BLaER1 (cell line): ENCODE measurements around the gene ADCK2.
"Not testable (repeated sequence)": the region's sequence is repeated elsewhere in the genome, so short reads cannot be mapped to it uniquely, and the experiment has no call there.

Source experiments
- H3K27ac ChIP-seq: shearing (Covaris generic); formaldehyde crosslinking; 2 replicates; pipeline ENCODE4 v1.8.1; 2022
- H3K27me3 ChIP-seq: shearing (Covaris generic); formaldehyde crosslinking; 2 replicates; pipeline ENCODE4 v1.8.1; 2022
- H3K36me3 ChIP-seq: shearing (Covaris generic); formaldehyde crosslinking; 2 replicates; pipeline ENCODE4 v1.8.1; 2022
- H3K4me1 ChIP-seq: shearing (Covaris generic); formaldehyde crosslinking; 2 replicates; pipeline ENCODE4 v1.8.1; 2022
- H3K4me2 ChIP-seq: shearing (Covaris generic); formaldehyde crosslinking; 2 replicates; pipeline ENCODE4 v1.8.1; 2022
- H3K4me3 ChIP-seq: shearing (Covaris generic); formaldehyde crosslinking; 2 replicates; pipeline ENCODE4 v1.8.1; 2022
- H3K9ac ChIP-seq: shearing (Covaris generic); formaldehyde crosslinking; 2 replicates; pipeline ENCODE4 v1.8.1; 2022
- H3K9me3 ChIP-seq: shearing (Covaris generic); formaldehyde crosslinking; 2 replicates; pipeline ENCODE4 v1.8.1; 2022
- H4K20me1 ChIP-seq: shearing (Covaris generic); formaldehyde crosslinking; 2 replicates; pipeline ENCODE4 v1.8.1; 2022
- Cebpa-rat ChIP-seq: shearing (Covaris generic); IDR thresholded peaks from 2 replicates; pipeline ENCODE4 v1.8.1; 2022

Gene ADCK2

DNA sequence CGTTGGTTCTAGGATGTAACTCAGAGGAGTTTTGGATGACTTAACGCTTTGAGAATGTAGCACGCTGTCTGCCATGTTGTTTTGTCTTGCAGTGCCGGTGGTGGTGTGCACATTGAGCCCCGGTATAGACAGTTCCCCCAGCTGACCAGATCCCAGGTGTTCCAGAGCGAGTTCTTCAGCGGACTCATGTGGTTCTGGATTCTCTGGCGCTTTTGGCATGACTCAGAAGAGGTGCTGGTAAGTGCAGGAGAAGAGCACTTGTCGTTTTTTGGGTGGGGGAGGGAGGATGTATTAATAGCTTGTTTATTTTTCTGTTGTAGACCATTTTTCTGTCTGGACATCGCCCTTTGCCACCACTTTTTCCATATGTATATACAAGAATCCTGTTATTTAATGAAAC is 30.0 kb downstream of the ADCK2 start:
- no peak for TF ChIP-seq Cebpa-rat
- Histone ChIP-seq H3K27ac (no peak overlapping the region), H4K20me1 (peaks cover 70% of the 10 kb centered on the region), H3K36me3 (peaks cover 62% of the 10 kb centered on the region), H3K4me3 (no peak overlapping the region), H3K4me1 (peaks cover 8% of the 10 kb centered on the region), H3K9me3 (no peaks in the 10 kb centered on the region), H3K4me2 (no peak overlapping the region), H3K27me3 (no peaks in the 10 kb centered on the region), H3K9ac (no peak overlapping the region)

DNA sequence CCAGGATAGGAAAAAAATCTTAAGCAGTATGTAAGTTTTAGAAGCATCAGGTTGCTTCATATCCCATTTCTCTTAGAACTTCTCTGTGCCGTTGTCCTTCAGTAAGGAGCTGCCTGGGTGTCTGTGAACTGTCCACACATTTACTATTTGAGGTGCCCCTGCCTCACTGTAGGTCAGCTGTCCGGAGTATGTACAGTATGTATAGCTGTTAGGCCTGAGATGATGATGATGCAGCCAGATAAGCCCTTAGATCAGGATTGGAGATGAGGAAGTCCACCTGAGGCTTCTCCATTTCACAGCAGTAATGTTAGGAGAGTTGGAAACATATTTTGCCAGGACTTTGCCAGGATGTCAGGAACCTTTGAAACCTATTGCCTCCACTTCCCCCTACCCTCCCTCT is 31.5 kb downstream of the ADCK2 start:
- Histone ChIP-seq H3K27me3 (no peaks in the 10 kb centered on the region), H3K4me3 (no peak overlapping the region), H3K9me3 (no peaks in the 10 kb centered on the region), H3K9ac (no peak overlapping the region), H3K27ac (no peak overlapping the region), H4K20me1 (peaks cover 55% of the 10 kb centered on the region), H3K4me1 (no peaks in the 10 kb centered on the region), H3K36me3 (peaks cover 62% of the 10 kb centered on the region), H3K4me2 (no peak overlapping the region)
- TF ChIP-seq Cebpa-rat, result no peak

DNA sequence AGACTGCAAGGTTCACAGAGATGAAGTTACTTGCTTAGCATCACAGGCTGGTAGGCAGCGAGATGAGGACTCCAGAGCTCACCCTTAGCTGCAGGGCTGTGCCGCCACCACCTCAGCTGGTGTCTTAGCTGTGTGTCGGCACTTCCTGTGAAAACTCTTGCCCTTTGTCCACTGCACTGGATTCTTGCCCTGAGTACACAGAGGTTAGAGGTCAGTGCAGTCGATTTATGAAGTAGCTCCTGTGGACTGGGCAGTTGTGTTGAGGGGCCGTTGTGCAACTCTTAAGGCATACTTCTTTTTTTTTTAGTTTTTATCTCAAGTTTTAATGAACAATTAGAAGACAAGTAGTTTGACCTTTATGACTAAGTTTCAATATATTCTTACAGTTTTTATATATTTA is 34.4 kb downstream of the ADCK2 start:
- peaks cover 26% of the 10 kb centered on the region for H4K20me1 ChIP-seq
- H3K4me2 ChIP-seq, result no peak overlapping the region
- no peak overlapping the region for H3K27ac ChIP-seq
- no peak for TF ChIP-seq Cebpa-rat
- H3K27me3 ChIP-seq, result no peaks in the 10 kb centered on the region
- H3K4me3 ChIP-seq, result no peak overlapping the region
- no peaks in the 10 kb centered on the region for H3K4me1 ChIP-seq
- no peaks in the 10 kb centered on the region for H3K9me3 ChIP-seq
- H3K9ac ChIP-seq, result no peak overlapping the region
- peaks cover 44% of the 10 kb centered on the region for H3K36me3 ChIP-seq

DNA sequence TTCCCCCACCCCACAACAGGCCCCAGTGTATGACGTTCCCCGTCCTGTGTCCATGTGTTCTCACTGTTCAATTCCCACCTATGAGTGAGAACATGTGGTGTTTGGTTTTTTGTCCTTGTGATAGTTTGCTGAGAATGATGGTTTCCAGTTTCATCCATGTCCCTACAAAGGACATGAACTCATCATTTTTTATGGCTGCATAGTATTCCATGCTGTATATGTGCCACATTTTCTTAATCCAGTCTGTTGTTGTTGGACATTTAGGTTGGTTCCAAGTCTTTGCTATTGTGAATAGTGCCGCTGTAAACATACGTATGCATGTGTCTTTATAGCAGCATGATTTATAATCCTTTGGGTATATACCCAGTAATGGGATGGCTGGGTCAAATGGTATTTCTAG is 36.0 kb downstream of the ADCK2 start:
- H3K9me3 ChIP-seq, H3K4me3 ChIP-seq, H3K4me1 ChIP-seq, H3K27me3 ChIP-seq, H3K27ac ChIP-seq, H3K9ac ChIP-seq, H3K4me2 ChIP-seq: not testable (repeated sequence)
- Histone ChIP-seq H4K20me1 (peaks cover 12% of the 10 kb centered on the region; the same call in 1 of the 2 replicates), H3K36me3 (peaks cover 34% of the 10 kb centered on the region)

DNA sequence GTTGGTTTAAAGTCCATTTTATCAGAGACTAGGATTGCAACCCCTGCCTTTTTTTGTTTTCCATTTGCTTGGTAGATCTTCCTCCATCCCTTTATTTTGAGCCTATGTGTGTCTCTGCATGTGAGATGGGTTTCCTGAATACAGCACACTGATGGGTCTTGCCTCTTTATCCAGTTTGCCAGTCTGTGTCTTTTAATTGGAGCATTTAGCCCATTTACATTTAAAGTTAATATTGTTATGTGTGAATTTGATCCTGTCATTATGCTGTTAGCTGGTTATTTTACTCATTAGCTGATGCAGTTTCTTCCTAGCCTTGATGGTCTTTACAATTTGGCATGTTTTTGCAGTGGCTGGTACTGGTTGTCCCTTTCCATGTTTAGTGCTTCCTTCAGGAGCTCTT is 39.6 kb downstream of the ADCK2 start:
- H3K9me3 ChIP-seq, H4K20me1 ChIP-seq, H3K4me3 ChIP-seq, H3K4me2 ChIP-seq, H3K27ac ChIP-seq, H3K27me3 ChIP-seq, H3K9ac ChIP-seq, H3K4me1 ChIP-seq: not testable (repeated sequence)
- peaks cover 29% of the 10 kb centered on the region for H3K36me3 ChIP-seq

DNA sequence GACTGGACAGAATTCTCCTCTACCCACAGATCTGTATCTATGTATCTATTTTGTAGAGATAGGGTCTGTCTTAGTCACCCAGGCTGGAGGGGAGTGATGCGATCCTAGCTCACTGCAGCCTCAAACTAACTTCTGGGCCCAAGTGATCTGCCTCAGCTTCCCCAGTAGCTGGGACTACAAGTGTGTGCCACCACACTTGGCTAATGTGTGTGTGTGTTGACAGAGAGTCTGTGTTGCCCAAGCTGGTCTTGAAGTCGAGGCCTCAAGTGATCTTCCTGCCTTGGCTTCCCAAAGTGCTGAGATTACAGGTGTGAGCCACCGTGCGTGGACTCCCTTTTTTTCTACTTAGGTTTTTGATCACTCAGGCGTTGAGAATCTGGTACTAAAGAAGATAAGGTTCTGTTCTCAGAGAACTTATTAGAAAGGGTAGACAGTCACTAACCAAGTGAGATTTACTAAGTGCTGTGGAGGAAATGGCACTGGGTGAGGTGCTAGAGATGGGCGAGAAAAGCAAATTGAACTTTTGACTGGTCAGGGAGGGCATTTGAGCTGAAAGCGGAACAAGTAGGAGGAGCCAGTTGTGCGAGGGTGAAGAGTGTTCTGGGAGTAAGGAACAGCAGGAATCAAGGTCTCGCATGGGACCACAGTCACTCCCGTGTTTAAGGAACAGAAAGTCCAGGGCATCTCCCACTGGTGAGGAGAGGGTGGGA is 41.7 kb downstream of the ADCK2 start:
- H3K9ac ChIP-seq, result no peak overlapping the region
- no peak overlapping the region for H3K4me3 ChIP-seq

DNA sequence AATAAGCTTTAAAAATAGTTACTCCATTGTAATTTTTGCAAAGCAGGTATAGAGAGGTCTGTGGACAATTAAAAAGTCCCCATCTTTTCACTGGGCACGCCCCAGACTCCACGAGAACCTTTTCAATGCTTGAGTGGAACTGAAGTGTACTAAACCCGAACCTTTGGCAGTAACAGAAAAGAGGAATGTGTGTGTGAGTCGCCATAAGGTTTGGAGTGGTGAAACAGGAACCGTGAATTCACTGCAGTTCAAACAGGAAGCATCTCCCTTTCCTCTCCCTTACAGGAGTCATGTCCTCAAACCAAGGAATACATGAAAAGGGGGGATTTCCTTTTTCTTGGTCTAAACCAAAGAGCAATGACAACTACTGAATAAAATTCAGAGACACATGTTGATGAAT is 47.0 kb downstream of the ADCK2 start:
- TF ChIP-seq Cebpa-rat, result no peak

More for the DNA sequence above, 41.7 kb downstream of the ADCK2 start:
- Histone ChIP-seq H3K27me3 (no peaks in the 10 kb centered on the region), H3K36me3 (peaks cover 29% of the 10 kb centered on the region), H3K27ac (no peak overlapping the region), H3K9me3 (no peaks in the 10 kb centered on the region; the same call in 1 of the 2 replicates), H4K20me1 (0 out of 2 replicates have a peak, but pooled peaks cover 5% of the 10 kb centered on the region), H3K4me1 (peaks cover 8% of the 10 kb centered on the region), H3K4me2 (no peak overlapping the region)
- no peak for TF ChIP-seq Cebpa-rat

DNA sequence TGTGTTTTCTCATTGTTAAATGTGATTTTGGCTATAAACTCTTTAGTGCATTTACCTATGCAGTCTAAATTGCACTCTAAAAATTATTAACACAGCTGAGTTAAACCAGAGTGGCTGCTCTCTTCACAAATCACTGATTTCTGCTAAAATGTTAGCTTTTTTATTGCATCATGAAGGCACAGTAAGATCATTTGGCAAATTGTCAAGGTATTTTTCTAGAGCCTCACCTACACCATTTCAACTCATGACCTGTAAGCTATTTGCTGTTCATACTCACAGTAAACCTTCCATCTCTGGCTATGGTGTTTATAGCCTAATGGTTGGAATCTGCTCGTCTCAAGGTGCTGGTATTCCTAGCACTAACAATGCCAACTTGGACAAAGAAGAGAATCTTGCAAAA is 49.5 kb downstream of the ADCK2 start:
- Histone ChIP-seq H3K9ac (no peak overlapping the region), H3K9me3 (no peaks in the 10 kb centered on the region), H4K20me1 (no peaks in the 10 kb centered on the region), H3K4me3 (no peak overlapping the region), H3K36me3 (peaks cover 19% of the 10 kb centered on the region), H3K4me2 (no peak overlapping the region), H3K27ac (no peak overlapping the region), H3K27me3 (no peaks in the 10 kb centered on the region), H3K4me1 (peaks cover 10% of the 10 kb centered on the region)
- no peak for TF ChIP-seq Cebpa-rat

More for the DNA sequence above, 47.0 kb downstream of the ADCK2 start:
- peaks cover 16% of the 10 kb centered on the region for H3K4me1 ChIP-seq
- no peaks in the 10 kb centered on the region for H3K27me3 ChIP-seq
- no peak overlapping the region for H3K27ac ChIP-seq
- peak overlapping the region; percentile 32 for H3K4me2 ChIP-seq
- H3K9me3 ChIP-seq, result no peaks in the 10 kb centered on the region
- no peak overlapping the region for H3K9ac ChIP-seq
- peaks cover 28% of the 10 kb centered on the region for H3K36me3 ChIP-seq
- no peak overlapping the region for H3K4me3 ChIP-seq
- H4K20me1 ChIP-seq, result 0 out of 2 replicates have a peak, but pooled peaks cover 5% of the 10 kb centered on the region

DNA sequence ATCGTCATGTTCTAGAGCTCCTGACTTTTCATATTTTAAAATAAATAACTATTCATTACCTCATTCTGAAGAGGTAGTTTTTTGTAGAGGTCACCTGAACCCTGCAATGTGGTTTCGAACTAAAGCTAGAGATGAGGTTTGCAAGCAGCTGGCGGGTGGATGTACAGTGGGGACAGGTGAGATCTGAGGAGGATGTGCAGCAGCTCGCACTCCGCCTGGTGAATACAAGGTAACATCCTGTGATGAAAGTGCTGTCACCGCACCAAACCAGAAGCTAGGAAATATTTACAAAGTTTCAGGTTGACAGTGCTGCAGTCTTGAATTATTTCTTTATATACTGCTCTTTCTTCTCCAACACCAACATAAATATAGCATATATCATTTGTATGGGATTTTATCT is 50.3 kb downstream of the ADCK2 start:
- Histone ChIP-seq H3K4me3 (no peak overlapping the region), H3K9me3 (no peaks in the 10 kb centered on the region)
- TF ChIP-seq Cebpa-rat, result no peak

DNA sequence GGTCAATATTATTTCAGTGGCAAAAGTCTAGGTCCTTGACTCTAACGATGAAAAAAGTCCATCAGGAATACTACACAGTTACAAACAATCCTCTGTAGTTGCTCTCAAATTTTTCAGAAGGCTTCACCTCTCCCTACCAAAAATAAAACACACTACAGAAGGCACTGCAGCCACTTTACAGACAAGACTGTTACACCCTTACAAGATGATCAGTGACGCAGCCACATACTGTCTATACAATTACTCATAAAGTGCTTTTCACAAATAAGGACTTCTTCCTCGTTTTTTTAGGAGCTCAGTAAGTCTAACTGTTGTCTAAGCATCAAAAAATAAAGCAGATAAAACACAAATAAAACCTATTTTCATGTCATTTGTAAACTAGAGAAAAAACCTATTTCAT is 50.8 kb downstream of the ADCK2 start:
- H3K9me3 ChIP-seq, result no peaks in the 10 kb centered on the region
- TF ChIP-seq Cebpa-rat, result no peak
- H4K20me1 ChIP-seq, result no peaks in the 10 kb centered on the region
- no peak overlapping the region for H3K27ac ChIP-seq
- H3K4me2 ChIP-seq, result no peak overlapping the region
- no peak overlapping the region for H3K9ac ChIP-seq
- H3K4me3 ChIP-seq, result no peak overlapping the region
- H3K4me1 ChIP-seq, result peaks cover 10% of the 10 kb centered on the region
- H3K27me3 ChIP-seq, result no peaks in the 10 kb centered on the region
- peaks cover 18% of the 10 kb centered on the region for H3K36me3 ChIP-seq

More for the DNA sequence above, 50.3 kb downstream of the ADCK2 start:
- Histone ChIP-seq H3K4me2 (no peak overlapping the region), H3K9ac (no peak overlapping the region), H3K36me3 (peaks cover 18% of the 10 kb centered on the region), H3K27me3 (no peaks in the 10 kb centered on the region), H4K20me1 (no peaks in the 10 kb centered on the region), H3K27ac (no peak overlapping the region), H3K4me1 (peaks cover 10% of the 10 kb centered on the region)

DNA sequence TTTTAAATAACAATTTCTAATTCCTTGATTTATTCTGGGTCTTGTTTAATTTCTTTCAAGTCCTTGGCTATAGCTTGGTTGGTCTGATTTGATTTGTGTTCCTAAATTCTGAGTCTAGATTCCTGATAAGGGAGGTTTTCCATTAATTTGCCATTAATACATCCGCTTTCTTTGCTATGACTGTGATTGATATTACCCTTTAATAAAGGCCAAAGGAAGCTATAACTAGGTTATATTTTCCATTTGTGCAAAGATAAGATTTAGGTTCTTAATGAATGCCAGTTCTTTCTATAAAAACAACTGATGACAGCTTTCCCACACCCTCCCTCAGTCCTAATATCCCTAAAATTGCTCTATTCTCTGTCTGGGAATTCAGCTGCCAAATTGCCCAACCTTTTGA is 52.0 kb downstream of the ADCK2 start:
- no peak overlapping the region for H3K27ac ChIP-seq
- H4K20me1 ChIP-seq, result no peaks in the 10 kb centered on the region
- H3K9ac ChIP-seq, result no peak overlapping the region

More for the DNA sequence above, 52.0 kb downstream of the ADCK2 start:
- Histone ChIP-seq H3K9me3 (no peaks in the 10 kb centered on the region), H3K4me1 (peaks cover 6% of the 10 kb centered on the region), H3K27me3 (no peaks in the 10 kb centered on the region), H3K4me3 (no peak overlapping the region), H3K4me2 (no peak overlapping the region), H3K36me3 (peaks cover 27% of the 10 kb centered on the region)
- no peak for TF ChIP-seq Cebpa-rat
